Activated CD8-positive, alpha-beta T cell treated with anti-CD3 and anti-CD28 coated beads for 36 hours (primary cell): Measurements from ENCODE around the gene MAP2K5. TPM values are rescaled to one million over a fixed set of nuclear protein-coding genes. Genes with fewer than 3 reads are reported as not detected.
"Not testable (repeated sequence)": the region's sequence is repeated elsewhere in the genome, so short reads cannot be mapped to it uniquely, and the experiment has no call there.

Experiments used
- ATAC-seq: fragments of 200-7000 bp; cut with Tn5 transposase; one replicate; pipeline ENCODE4 v1.10.0; 2021; ENCODE audit warnings: mild to moderate bottlenecking, moderate library complexity
- CTCF ChIA-PET: fragments of 350-600 bp; sonication (Branson Sonifier 250); formaldehyde crosslinking; loops from one replicate; lab custom pipeline; 2021; ENCODE audit warnings: antibody characterized with exemption; lab: Charles Lee
- POLR2A ChIA-PET: fragments of 350-600 bp; sonication (Branson Sonifier 250); formaldehyde crosslinking; loops from one replicate; lab custom pipeline; 2021; ENCODE audit warnings: antibody characterized with exemption; lab: Charles Lee
- DNase-seq: peaks from one replicate; pipeline ENCODE4 v3.0.0-alpha.2; 2020
- H3K27ac Mint-ChIP-seq: one replicate; pipeline ENCODE4 v1.8.0; 2021; ENCODE audit warnings: mild to moderate bottlenecking, mixed read lengths
- H3K27me3 Mint-ChIP-seq: one replicate; pipeline ENCODE4 v1.8.0; 2021; ENCODE audit warnings: mixed read lengths
- H3K36me3 Mint-ChIP-seq: one replicate; pipeline ENCODE4 v1.8.0; 2021; ENCODE audit warnings: low read depth, mixed read lengths
- H3K4me1 Mint-ChIP-seq: one replicate; pipeline ENCODE4 v1.8.0; 2021; ENCODE audit warnings: low read depth, mixed read lengths
- H3K4me3 Mint-ChIP-seq: one replicate; pipeline ENCODE4 v1.8.0; 2021; ENCODE audit warnings: mild to moderate bottlenecking, moderate library complexity, mixed read lengths
- H3K9me3 Mint-ChIP-seq: one replicate; pipeline ENCODE4 v1.8.0; 2021; ENCODE audit warnings: mixed read lengths
- intact Hi-C: fragments of 100-400 bp; cut with micrococcal nuclease; formaldehyde crosslinking; loops from one replicate; pipeline ENCODE4 v1.10.0; 2022
- total RNA-seq, 2 experiments: library from RNA; stranded (reverse); gene quantifications; one replicate each; pipeline ENCODE4 v1.2.3, GENCODE V29; 2021
- TF ChIP-seq, protein P1 (sequence below): fragments of 200-600 bp; IDR thresholded peaks from one replicate; pipeline ENCODE4 v1.8.0; 2022; ENCODE audit warnings: antibody characterized with exemption, mild to moderate bottlenecking

MAP2K5 gene
- total RNA-seq, 2 experiments from 2014 or later = 19.0 to 21.1 TPM

DNA sequence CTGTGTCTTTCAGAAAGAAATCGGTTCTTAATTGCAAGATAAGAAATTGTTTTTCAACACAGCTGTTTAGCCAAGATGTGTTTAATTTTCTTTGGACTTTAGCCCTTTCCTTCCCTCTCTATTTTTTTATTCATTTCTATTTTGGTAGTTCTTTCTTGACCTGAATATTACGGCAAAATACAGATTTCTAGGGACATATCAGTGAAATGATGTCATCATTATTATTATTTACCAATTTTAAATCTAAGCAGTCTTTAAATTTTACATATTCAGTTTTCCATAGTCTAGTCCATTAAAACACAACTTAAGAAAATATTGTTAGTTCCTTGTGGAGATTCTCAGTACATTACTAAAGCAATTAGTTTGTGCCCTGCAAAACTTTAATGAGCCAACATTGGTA lies 104.3 kb downstream of the MAP2K5 start:
- TF ChIP-seq, protein P1, sequence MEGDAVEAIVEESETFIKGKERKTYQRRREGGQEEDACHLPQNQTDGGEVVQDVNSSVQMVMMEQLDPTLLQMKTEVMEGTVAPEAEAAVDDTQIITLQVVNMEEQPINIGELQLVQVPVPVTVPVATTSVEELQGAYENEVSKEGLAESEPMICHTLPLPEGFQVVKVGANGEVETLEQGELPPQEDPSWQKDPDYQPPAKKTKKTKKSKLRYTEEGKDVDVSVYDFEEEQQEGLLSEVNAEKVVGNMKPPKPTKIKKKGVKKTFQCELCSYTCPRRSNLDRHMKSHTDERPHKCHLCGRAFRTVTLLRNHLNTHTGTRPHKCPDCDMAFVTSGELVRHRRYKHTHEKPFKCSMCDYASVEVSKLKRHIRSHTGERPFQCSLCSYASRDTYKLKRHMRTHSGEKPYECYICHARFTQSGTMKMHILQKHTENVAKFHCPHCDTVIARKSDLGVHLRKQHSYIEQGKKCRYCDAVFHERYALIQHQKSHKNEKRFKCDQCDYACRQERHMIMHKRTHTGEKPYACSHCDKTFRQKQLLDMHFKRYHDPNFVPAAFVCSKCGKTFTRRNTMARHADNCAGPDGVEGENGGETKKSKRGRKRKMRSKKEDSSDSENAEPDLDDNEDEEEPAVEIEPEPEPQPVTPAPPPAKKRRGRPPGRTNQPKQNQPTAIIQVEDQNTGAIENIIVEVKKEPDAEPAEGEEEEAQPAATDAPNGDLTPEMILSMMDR = no peak
- CTCF ChIA-PET = no interaction called here
- H3K36me3 Mint-ChIP-seq = peaks cover 25% of the 10 kb centered on the region

DNA sequence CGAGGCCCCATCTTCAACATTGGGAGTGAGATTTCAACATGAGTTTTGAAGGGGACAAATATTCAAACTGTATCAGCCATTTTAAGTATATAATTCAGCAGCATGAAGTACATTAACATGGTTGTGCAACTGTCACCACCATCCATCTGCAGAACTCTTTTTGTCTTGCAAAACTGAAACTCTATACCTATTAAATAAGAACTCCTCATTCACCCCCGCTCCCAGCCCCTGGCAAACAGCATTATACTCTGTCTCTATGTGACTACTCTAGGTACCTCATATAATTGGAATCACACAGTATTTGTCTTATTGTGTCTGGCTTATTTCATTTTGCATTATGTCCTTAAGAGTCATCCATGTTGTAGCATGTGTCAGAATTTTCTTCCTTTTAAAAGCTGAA lies 110.1 kb downstream of the MAP2K5 start:
- Mint-ChIP-seq H3K4me1 (no peaks in the 10 kb centered on the region), H3K9me3 (peaks cover 13% of the 10 kb centered on the region), H3K36me3 (peaks cover 55% of the 10 kb centered on the region), H3K27me3 (no peaks in the 10 kb centered on the region), H3K4me3 (no peak overlapping the region), H3K27ac (no peak overlapping the region)
- ATAC-seq (no peak), DNase-seq (no peak)
- CTCF ChIA-PET = no interaction called here
- intact Hi-C loops = no loop called here
- TF ChIP-seq, protein P1 = no peak
- POLR2A ChIA-PET = no interaction called here

More for the DNA sequence above, 104.3 kb downstream of the MAP2K5 start:
- intact Hi-C loops = no loop called here
- H3K27me3 Mint-ChIP-seq = no peaks in the 10 kb centered on the region
- H3K9me3 Mint-ChIP-seq = no peaks in the 10 kb centered on the region
- ATAC-seq (no peak), DNase-seq (no peak)
- no peak overlapping the region for H3K27ac Mint-ChIP-seq
- H3K4me1 Mint-ChIP-seq = no peaks in the 10 kb centered on the region
- POLR2A ChIA-PET = no interaction called here
- H3K4me3 Mint-ChIP-seq = no peak overlapping the region

DNA sequence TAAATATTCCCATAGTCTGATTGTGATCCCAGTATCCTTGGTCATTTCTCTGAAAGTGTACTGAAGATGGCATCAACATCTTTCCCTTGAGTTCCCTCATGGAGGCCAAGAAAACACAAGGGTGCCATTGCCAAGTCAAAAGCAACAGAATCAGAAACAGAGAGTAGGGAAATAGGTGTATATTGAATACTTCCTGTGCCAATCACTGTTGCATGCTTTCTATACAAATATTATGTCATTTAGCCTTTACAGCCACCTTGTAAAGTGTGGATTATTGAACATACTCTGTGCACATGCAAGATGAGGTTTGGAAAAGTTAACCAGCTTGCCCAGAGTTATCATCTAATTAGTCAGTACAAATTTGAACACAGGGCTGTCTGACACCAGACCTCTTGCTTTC lies 117.9 kb downstream of the MAP2K5 start:
- H3K4me3 Mint-ChIP-seq = no peak overlapping the region
- H3K4me1 Mint-ChIP-seq = no peaks in the 10 kb centered on the region
- POLR2A ChIA-PET = no interaction called here
- DNase-seq (no peak), ATAC-seq (no peak)
- TF ChIP-seq, protein P1 = no peak
- H3K27ac Mint-ChIP-seq = no peak overlapping the region
- H3K36me3 Mint-ChIP-seq = peaks cover 33% of the 10 kb centered on the region
- CTCF ChIA-PET = no interaction called here
- peaks cover 6% of the 10 kb centered on the region for H3K9me3 Mint-ChIP-seq
- H3K27me3 Mint-ChIP-seq = no peaks in the 10 kb centered on the region
- intact Hi-C loops = no loop called here

DNA sequence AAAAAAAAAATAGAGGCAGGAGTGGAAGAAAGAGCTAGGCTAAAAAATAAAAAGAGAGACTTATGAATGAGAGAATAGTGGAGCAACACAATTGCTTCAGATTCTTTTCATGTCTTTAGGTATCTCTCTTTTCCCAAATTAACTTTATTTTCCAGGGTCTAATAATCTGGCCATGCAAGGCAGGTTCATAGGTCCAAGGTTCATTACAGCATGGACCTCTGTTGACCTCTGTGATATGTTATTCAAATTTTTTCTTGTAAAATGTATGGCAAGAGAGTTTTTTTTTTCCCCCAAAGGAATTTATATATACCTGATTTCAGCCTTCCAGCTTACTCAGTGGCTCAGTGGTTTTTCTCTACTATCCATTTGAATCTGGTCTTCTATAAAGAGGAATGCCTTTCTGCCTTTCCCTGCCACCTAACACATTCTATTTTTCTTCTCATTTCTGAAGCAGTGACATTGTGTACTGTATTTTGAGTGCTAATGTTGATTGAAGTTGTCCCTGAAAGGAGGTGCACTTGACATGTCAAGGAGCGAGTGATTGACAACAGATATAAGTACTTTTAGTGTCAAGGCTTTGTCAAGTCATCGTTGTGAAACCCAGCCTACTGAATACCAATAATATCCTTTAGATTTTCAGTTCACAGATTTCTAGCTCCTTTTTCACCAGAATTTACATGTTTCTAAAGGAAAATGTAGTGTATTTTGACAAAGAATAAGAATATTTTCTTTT lies 118.5 kb downstream of the MAP2K5 start:
- ATAC-seq = no peak
- POLR2A ChIA-PET = interaction anchor here (0.7 kb wide), 1 partner anchor 78 kb away, joined by 3 read pairs; no protein-coding TSS in a partner anchor
- peaks cover 27% of the 10 kb centered on the region for H3K36me3 Mint-ChIP-seq
- no peak overlapping the region for H3K4me3 Mint-ChIP-seq
- no peak overlapping the region for H3K27ac Mint-ChIP-seq
- TF ChIP-seq, protein P1 = no peak
- no peaks in the 10 kb centered on the region for H3K4me1 Mint-ChIP-seq
- CTCF ChIA-PET = no interaction called here
- DNase-seq = no peak
- H3K9me3 Mint-ChIP-seq = peaks cover under 1% of the 10 kb centered on the region
- intact Hi-C loops = no loop called here
- H3K27me3 Mint-ChIP-seq = no peaks in the 10 kb centered on the region

DNA sequence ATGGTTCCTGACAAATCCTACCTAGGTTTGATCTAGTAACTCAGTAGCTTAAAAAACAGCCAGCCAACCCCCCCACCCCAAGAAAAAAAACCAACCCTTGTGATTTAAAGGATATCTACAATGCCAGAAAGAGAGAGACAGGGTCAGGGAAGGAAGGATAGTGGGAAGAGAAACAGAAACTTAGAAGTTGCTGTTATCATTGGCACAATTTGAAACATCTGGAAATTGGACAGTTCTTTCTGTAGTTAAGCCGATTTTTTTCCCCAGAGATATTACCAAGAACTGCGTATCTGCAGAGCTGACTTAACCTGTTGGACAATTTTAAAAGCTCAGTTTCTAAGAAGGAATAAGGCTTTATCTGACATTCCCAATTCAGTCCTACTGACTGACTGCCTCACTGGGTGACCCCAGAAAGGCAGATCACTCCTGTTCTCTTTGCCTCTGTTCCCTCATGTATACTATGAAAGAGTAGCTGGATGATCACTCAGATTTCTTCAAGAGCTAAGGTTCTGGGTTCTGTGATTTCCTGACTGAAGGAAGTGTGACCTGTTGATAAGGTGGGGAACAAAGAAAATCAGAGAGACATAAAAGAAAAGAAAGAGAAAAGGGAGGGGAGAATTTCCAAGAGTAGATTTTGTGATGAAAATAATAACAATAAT lies 128.3 kb downstream of the MAP2K5 start:
- CTCF ChIA-PET = interaction anchor here (1.5 kb wide), 1 partner anchor 214 kb away, joined by 5 read pairs; no protein-coding TSS in a partner anchor
- ATAC-seq (no peak), DNase-seq (no peak)
- TF ChIP-seq, protein P1 = no peak
- Mint-ChIP-seq H3K36me3 (peaks cover 14% of the 10 kb centered on the region), H3K4me3 (no peak overlapping the region), H3K9me3 (peaks cover 4% of the 10 kb centered on the region), H3K27ac (no peak overlapping the region), H3K4me1 (peaks cover 3% of the 10 kb centered on the region), H3K27me3 (no peaks in the 10 kb centered on the region)
- intact Hi-C loops = no loop called here
- POLR2A ChIA-PET = no interaction called here

DNA sequence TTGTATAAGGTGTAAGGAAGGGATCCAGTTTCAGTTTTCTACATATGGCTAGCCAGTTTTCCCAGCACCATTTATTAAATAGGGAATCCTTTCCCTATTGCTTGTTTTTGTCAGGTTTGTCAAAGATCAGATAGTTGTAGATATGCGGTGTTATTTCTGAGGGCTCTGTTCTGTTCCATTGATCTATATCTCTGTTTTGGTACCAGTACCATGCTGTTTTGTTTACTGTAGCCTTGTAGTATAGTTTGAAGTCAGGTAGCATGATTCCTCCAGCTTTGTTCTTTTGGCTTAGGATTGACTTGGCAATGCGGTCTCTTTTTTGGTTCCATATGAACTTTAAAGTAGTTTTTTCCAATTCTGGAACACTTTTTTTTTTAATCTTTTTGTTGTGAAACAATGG lies 130.3 kb downstream of the MAP2K5 start:
- H3K9me3 Mint-ChIP-seq = not testable (repeated sequence)

More for the DNA sequence above, 130.3 kb downstream of the MAP2K5 start:
- CTCF ChIA-PET, DNase-seq, H3K4me1 Mint-ChIP-seq, ATAC-seq, H3K4me3 Mint-ChIP-seq, H3K27ac Mint-ChIP-seq, H3K27me3 Mint-ChIP-seq, POLR2A ChIA-PET, intact Hi-C loops: not testable (repeated sequence)
- H3K36me3 Mint-ChIP-seq = peaks cover 14% of the 10 kb centered on the region
